CD4-positive, alpha-beta memory T cell (primary cell): ENCODE data around the gene TAS2R40. TPM values are rescaled to one million over a fixed set of nuclear protein-coding genes. Genes with fewer than 3 reads are reported as not detected.
A peak's percentile ranks its signal among the peaks of the same experiment; 100 is the strongest.

ENCODE experiments used
- CTCF ChIA-PET: fragments of 350-600 bp; sonication (Branson Sonifier 250); formaldehyde crosslinking; loops from one replicate; lab custom pipeline; 2021; ENCODE audit warnings: inconsistent platforms; ENCODE audit not compliant: partially characterized antibody; lab: Charles Lee
- POLR2A ChIA-PET: fragments of 350-600 bp; sonication (Branson Sonifier 250); formaldehyde crosslinking; loops from one replicate; lab custom pipeline; 2021; ENCODE audit not compliant: partially characterized antibody; lab: Charles Lee
- DNase-seq, 5 donors: peaks; one replicate each; pipeline versions ENCODE4 v3.0.0 to v3.0.0-alpha.2; 2020 to 2022; ENCODE audit warnings: mixed read lengths in 1 of 5
- H3K27ac ChIP-seq: one replicate; pipeline ENCODE4 v1.7.0; 2013; ENCODE audit warnings: low read depth, low read length
- H3K27me3 ChIP-seq: 2 replicates; pipeline ENCODE4 v1.7.0; 2013; ENCODE audit warnings: mild to moderate bottlenecking, low read length, moderate library complexity; ENCODE audit not compliant: insufficient read depth
- H3K36me3 ChIP-seq: 2 replicates; pipeline ENCODE4 v1.7.0; 2013; ENCODE audit warnings: mild to moderate bottlenecking, low read length, moderate library complexity; ENCODE audit not compliant: insufficient read depth
- H3K4me1 ChIP-seq: 2 replicates; pipeline ENCODE4 v1.7.0; 2013; ENCODE audit warnings: mild to moderate bottlenecking, low read length, moderate library complexity; ENCODE audit not compliant: insufficient read depth
- H3K4me3 ChIP-seq, 2 donors: one replicate each; pipeline ENCODE4 v1.7.0; 2013; ENCODE audit warnings: low read length in 2 of 2, mild to moderate bottlenecking in 1 of 2
- H3K9me3 ChIP-seq, 2 donors: one replicate each; pipeline ENCODE4 v1.7.0; 2013; ENCODE audit warnings: low read length in 2 of 2, control low read depth in 1 of 2; ENCODE audit not compliant: control insufficient read depth in 1 of 2
- H3K27ac Mint-ChIP-seq, 7 donors: one replicate each; pipeline ENCODE4 v1.8.0; 2020 to 2021; ENCODE audit warnings: mixed read lengths in 7 of 7, mild to moderate bottlenecking in 6 of 7, inconsistent platforms in 3 of 7, moderate library complexity in 3 of 7
- H3K27me3 Mint-ChIP-seq, 2 donors: one replicate each; pipeline ENCODE4 v1.8.0; 2020 to 2021; ENCODE audit warnings: mixed read lengths in 2 of 2
- H3K36me3 Mint-ChIP-seq, 2 donors: one replicate each; pipeline ENCODE4 v1.8.0; 2020 to 2021; ENCODE audit warnings: mixed read lengths in 2 of 2, inconsistent platforms in 1 of 2, mild to moderate bottlenecking in 1 of 2
- H3K4me1 Mint-ChIP-seq, 4 donors: one replicate each; pipeline ENCODE4 v1.8.0; 2020 to 2021; ENCODE audit warnings: mixed read lengths in 4 of 4, mild to moderate bottlenecking in 1 of 4
- H3K4me3 Mint-ChIP-seq, 8 donors: one replicate each; pipeline ENCODE4 v1.8.0; 2020 to 2021; ENCODE audit warnings: mixed read lengths in 8 of 8, mild to moderate bottlenecking in 7 of 8, moderate library complexity in 6 of 8, inconsistent platforms in 3 of 8
- H3K9me3 Mint-ChIP-seq, 8 donors: one replicate each; pipeline ENCODE4 v1.8.0; 2020 to 2021; ENCODE audit warnings: mixed read lengths in 8 of 8, mild to moderate bottlenecking in 5 of 8, inconsistent platforms in 3 of 8, moderate library complexity in 1 of 8
- intact Hi-C: fragments of 100-400 bp; cut with micrococcal nuclease; formaldehyde crosslinking; loops from one replicate; pipeline ENCODE4 v1.15.1; 2023
- polyA plus RNA-seq, 2 donors: library from polyadenylated mRNA; unstranded; fragments of 300-500 nt; fragmentation: Illumina TruSeq; gene quantifications; one replicate each; pipeline ENCODE4 v1.2.3, GENCODE V29; 2021
- total RNA-seq, 2 experiments: library from RNA; stranded (reverse); gene quantifications; one replicate each; pipeline ENCODE4 v1.2.3, GENCODE V29; 2021

Gene TAS2R40
- total and polyA plus RNA-seq, 4 experiments from 2014 or later, result not detected

DNA sequence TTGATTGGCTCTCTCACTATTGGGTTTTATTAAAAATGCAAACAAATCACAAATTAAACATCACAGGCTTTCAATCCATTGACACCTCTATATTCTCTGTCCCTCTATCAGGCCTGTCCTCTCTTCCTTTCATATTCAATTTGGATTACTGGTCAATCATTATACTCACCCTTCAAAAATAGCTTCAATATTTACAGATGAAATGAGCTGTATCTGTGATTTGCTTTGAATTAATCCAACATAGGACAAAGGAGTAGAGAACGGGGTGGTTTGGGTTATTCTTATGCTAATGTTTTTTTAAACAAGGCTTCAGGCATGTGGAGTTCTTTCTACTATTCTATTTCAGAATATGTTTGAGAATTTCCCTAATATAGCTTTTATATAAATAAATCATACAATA lies 36.3 kb upstream of the TAS2R40 start:
- POLR2A ChIA-PET, result no interaction called here
- peaks cover 23 to 27% of the 10 kb centered on the region in 2 donors for H3K27me3 Mint-ChIP-seq

GRCh38 chr7:143188994-143189393 lies 32.8 kb upstream of the TAS2R40 start:
- CTCF ChIA-PET, result interaction anchor here (2.2 kb wide), 1 partner anchor 26 kb away, joined by 6 read pairs; no protein-coding TSS in a partner anchor
- intact Hi-C loops, result no loop called here
- H3K9me3 Mint-ChIP-seq, result no peaks in the 10 kb centered on the region

More for the DNA sequence above, 36.3 kb upstream of the TAS2R40 start:
- Mint-ChIP-seq H3K4me1 (no peaks in the 10 kb centered on the region), H3K27ac (no peak overlapping the region), H3K9me3 (peaks cover 0 to 8% (median 4%) of the 10 kb centered on the region in 8 donors), H3K36me3 (peaks cover 0 to 3% of the 10 kb centered on the region in 2 donors), H3K4me3 (no peak overlapping the region)
- DNase-seq, result no peak
- no peak overlapping the region for H3K27ac ChIP-seq
- CTCF ChIA-PET, result no interaction called here
- intact Hi-C loops, result no loop called here
- H3K9me3 ChIP-seq, result no peaks in the 10 kb centered on the region
- H3K4me1 ChIP-seq, result no peaks in the 10 kb centered on the region
- H3K36me3 ChIP-seq, result no peaks in the 10 kb centered on the region
- H3K4me3 ChIP-seq, result no peak overlapping the region
- H3K27me3 ChIP-seq, result no peaks in the 10 kb centered on the region

DNA sequence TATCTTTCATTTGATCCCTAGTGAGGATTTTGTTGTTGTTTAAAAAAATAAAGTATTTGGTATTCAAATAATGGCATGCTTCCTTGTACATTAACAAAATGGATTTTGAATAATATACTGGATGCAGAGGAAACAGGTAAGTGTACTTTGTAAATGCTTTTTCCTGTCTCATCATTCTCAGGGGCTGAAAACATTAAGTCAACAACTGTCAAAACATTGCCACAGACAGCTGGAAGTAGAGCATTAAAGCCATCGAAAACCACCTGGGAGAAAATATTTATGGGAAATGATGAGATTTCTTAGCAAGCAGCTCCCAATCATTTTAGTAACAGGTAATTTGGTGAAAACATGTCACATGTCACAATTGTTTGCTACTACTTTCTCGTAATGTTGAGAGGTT lies 28.0 kb upstream of the TAS2R40 start:
- Histone ChIP-seq H3K27ac (no peak overlapping the region), H3K27me3 (no peaks in the 10 kb centered on the region), H3K4me3 (no peak overlapping the region), H3K4me1 (no peaks in the 10 kb centered on the region), H3K9me3 (no peaks in the 10 kb centered on the region), H3K36me3 (no peaks in the 10 kb centered on the region)
- Mint-ChIP-seq H3K36me3 (no peaks in the 10 kb centered on the region), H3K9me3 (peaks cover 0 to 4% (median 0%) of the 10 kb centered on the region in 8 donors), H3K4me3 (no peak overlapping the region), H3K27me3 (peaks cover 10 to 12% of the 10 kb centered on the region in 2 donors), H3K4me1 (no peaks in the 10 kb centered on the region), H3K27ac (no peak overlapping the region)
- DNase-seq, result no peak
- ChIA-PET POLR2A (no interaction called here), CTCF (no interaction called here)
- intact Hi-C loops, result no loop called here

More at GRCh38 chr7:143188994-143189393, 32.8 kb upstream of the TAS2R40 start:
- H3K4me1 Mint-ChIP-seq, result no peaks in the 10 kb centered on the region
- POLR2A ChIA-PET, result no interaction called here
- H3K36me3 Mint-ChIP-seq, result peaks cover 0 to under 1% of the 10 kb centered on the region in 2 donors
- no peaks in the 10 kb centered on the region for H3K27me3 ChIP-seq
- no peak overlapping the region for H3K4me3 ChIP-seq
- no peak for DNase-seq
- H3K27me3 Mint-ChIP-seq, result peaks cover 12 to 17% of the 10 kb centered on the region in 2 donors
- H3K4me1 ChIP-seq, result no peaks in the 10 kb centered on the region
- no peak overlapping the region for H3K27ac ChIP-seq
- no peak overlapping the region for H3K4me3 Mint-ChIP-seq
- H3K27ac Mint-ChIP-seq, result no peak overlapping the region
- H3K9me3 ChIP-seq, result no peaks in the 10 kb centered on the region
- H3K36me3 ChIP-seq, result no peaks in the 10 kb centered on the region

GRCh38 chr7:143199040-143199439 lies 22.8 kb upstream of the TAS2R40 start:
- Mint-ChIP-seq H3K27me3 (peaks cover 18 to 25% of the 10 kb centered on the region in 2 donors), H3K9me3 (peaks cover 0 to 4% (median 0%) of the 10 kb centered on the region in 8 donors), H3K4me3 (no peak overlapping the region), H3K4me1 (no peaks in the 10 kb centered on the region), H3K27ac (no peak overlapping the region), H3K36me3 (no peaks in the 10 kb centered on the region)
- intact Hi-C loops, result no loop called here
- no peak for DNase-seq
- H3K27me3 ChIP-seq, result no peaks in the 10 kb centered on the region
- H3K36me3 ChIP-seq, result no peaks in the 10 kb centered on the region
- no peaks in the 10 kb centered on the region for H3K4me1 ChIP-seq
- CTCF ChIA-PET, result no interaction called here
- no peak overlapping the region for H3K4me3 ChIP-seq
- POLR2A ChIA-PET, result no interaction called here
- no peaks in the 10 kb centered on the region for H3K9me3 ChIP-seq
- H3K27ac ChIP-seq, result no peak overlapping the region

DNA sequence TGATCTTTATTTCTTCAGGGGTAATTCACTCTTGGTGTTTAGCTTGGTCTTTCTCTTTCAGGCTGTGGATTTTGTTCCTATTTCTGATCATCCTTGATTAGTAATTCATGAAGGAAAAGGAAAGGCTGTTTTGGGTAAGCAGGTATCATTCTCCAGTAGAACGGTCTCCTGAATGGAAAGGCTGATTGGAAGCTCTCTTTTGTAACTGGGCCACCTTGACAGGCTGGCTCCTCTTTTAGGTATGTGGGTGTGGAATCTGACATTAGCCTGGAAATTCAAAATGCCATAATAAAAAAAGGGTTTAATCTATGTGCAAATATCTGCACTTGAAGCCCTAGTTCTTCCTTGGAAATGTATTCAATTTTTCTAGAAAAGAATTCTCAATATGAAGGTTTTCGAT lies 19.7 kb upstream of the TAS2R40 start:
- Histone ChIP-seq H3K9me3 (no peaks in the 10 kb centered on the region), H3K27me3 (no peaks in the 10 kb centered on the region), H3K4me1 (peaks cover 14% of the 10 kb centered on the region), H3K4me3 (no peak overlapping the region), H3K36me3 (no peaks in the 10 kb centered on the region), H3K27ac (no peak overlapping the region)
- peaks cover 18 to 28% of the 10 kb centered on the region in 2 donors for H3K27me3 Mint-ChIP-seq
- intact Hi-C loops, result no loop called here
- ChIA-PET POLR2A (no interaction called here), CTCF (interaction anchor here (5.2 kb wide), 1 partner anchor 13 kb away, joined by 38 read pairs; no protein-coding TSS in a partner anchor)
- no peak overlapping the region for H3K27ac Mint-ChIP-seq
- no peak overlapping the region for H3K4me3 Mint-ChIP-seq
- DNase-seq, result no peak
- no peaks in the 10 kb centered on the region for H3K36me3 Mint-ChIP-seq
- peaks cover 8 to 20% (median 13%) of the 10 kb centered on the region in 4 donors for H3K4me1 Mint-ChIP-seq
- peaks cover 0 to 3% (median 0%) of the 10 kb centered on the region in 8 donors for H3K9me3 Mint-ChIP-seq

DNA sequence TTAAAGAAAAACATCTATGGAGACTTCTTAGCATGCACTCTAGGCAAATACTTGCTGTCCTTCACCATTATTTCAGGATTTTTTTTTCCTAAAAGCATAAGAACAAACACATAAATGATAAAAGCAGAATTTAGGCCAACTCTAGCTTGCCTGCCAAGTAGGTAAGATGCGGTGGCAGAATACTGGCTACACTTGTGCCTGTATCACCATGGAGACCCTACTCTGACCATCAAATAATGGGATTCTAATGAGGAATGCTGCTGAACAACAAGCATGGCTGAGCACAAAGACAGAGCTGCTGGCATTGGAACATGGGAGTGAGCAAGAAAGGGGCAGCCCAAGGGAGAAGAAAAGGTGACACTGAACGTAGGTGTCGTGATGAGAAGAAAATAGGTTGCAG lies 18.5 kb upstream of the TAS2R40 start:
- Histone ChIP-seq H3K4me3 (no peak overlapping the region), H3K27ac (no peak overlapping the region), H3K9me3 (no peaks in the 10 kb centered on the region), H3K27me3 (no peaks in the 10 kb centered on the region), H3K4me1 (peaks cover 14% of the 10 kb centered on the region), H3K36me3 (no peaks in the 10 kb centered on the region)
- intact Hi-C loops, result no loop called here
- Mint-ChIP-seq H3K9me3 (peaks cover 0 to 3% (median 0%) of the 10 kb centered on the region in 8 donors), H3K27me3 (peaks cover 11 to 22% of the 10 kb centered on the region in 2 donors), H3K27ac (peak overlapping the region in 2 of 7 donors; percentile 4 to 62), H3K4me1 (peaks cover 8 to 20% (median 13%) of the 10 kb centered on the region in 4 donors), H3K36me3 (no peaks in the 10 kb centered on the region), H3K4me3 (no peak overlapping the region)
- DNase-seq, result no peak
- ChIA-PET POLR2A (no interaction called here), CTCF (interaction anchor here (5.2 kb wide), 1 partner anchor 12 kb away, joined by 38 read pairs; no protein-coding TSS in a partner anchor)

GRCh38 chr7:143205560-143206293 lies 16.1 kb upstream of the TAS2R40 start:
- H3K27ac ChIP-seq, result no peak overlapping the region
- Mint-ChIP-seq H3K27me3 (peaks cover 7 to 13% of the 10 kb centered on the region in 2 donors), H3K4me1 (peaks cover 8 to 20% (median 13%) of the 10 kb centered on the region in 4 donors), H3K36me3 (no peaks in the 10 kb centered on the region), H3K27ac (peak overlapping the region in 3 of 7 donors; percentile 52 to 68 (median 65)), H3K4me3 (peak overlapping the region in 7 of 8 donors; percentile 4 to 71 (median 39)), H3K9me3 (no peaks in the 10 kb centered on the region)
- no peaks in the 10 kb centered on the region for H3K36me3 ChIP-seq
- intact Hi-C loops, result no loop called here
- no peaks in the 10 kb centered on the region for H3K27me3 ChIP-seq
- peak overlapping the region in 1 of 2 donors; percentile 16 for H3K4me3 ChIP-seq
- CTCF ChIA-PET, result interaction anchor here (1.0 to 5.2 kb wide), 2 partner anchors 10 to 13 kb away, joined by 3 to 38 read pairs; no protein-coding TSS in a partner anchor
- H3K4me1 ChIP-seq, result peaks cover 14% of the 10 kb centered on the region
- peak in 4 of 5 donors; percentile 16 to 28 (median 19) for DNase-seq
- no peaks in the 10 kb centered on the region for H3K9me3 ChIP-seq
- POLR2A ChIA-PET, result no interaction called here
